Measurements from ENCODE around the gene PITX2. TPM values are rescaled to one million over a fixed set of nuclear protein-coding genes. Genes with fewer than 3 reads are reported as not detected.

PITX2 gene
- total RNA-seq = 0.30 TPM in 1 of 2 replicates, not detected in the other

- peak; percentile 55 for DNase-seq (ENCODE audit: low read depth)
Observed at GRCh38 chr4:110622841-110623717, at the start of gene PITX2. Gene PITX2 (minus strand): TSS chr4:110623077. CDS start chr4:110622460, 617 bp downstream.

- no peak for DNase-seq (ENCODE audit: low read depth)
Observed at GRCh38 chr4:110671679-110672078, 48.8 kb upstream of the PITX2 start.

GRCh38 chr4:110669663-110670062, 46.8 kb upstream of the PITX2 start:
- DNase-seq (ENCODE audit: low read depth) = no peak

GRCh38 chr4:110668463-110669235, 45.8 kb upstream of the PITX2 start:
- DNase-seq (ENCODE audit: low read depth) = no peak

- DNase-seq (ENCODE audit: low read depth) = no peak
Observed at GRCh38 chr4:110667670-110668069, 44.8 kb upstream of the PITX2 start.

GRCh38 chr4:110666030-110666429, 43.2 kb upstream of the PITX2 start:
- DNase-seq (ENCODE audit: low read depth) = no peak

- DNase-seq (ENCODE audit: low read depth) = peak; percentile 58
Observed at GRCh38 chr4:110663738-110664444, 41.0 kb upstream of the PITX2 start.

- no peak for DNase-seq (ENCODE audit: low read depth)
Observed at GRCh38 chr4:110663206-110663605, 40.3 kb upstream of the PITX2 start.

GRCh38 chr4:110660755-110661154, 37.9 kb upstream of the PITX2 start:
- no peak for DNase-seq (ENCODE audit: low read depth)

- no peak for DNase-seq (ENCODE audit: low read depth)
Observed at GRCh38 chr4:110654254-110654635, 31.4 kb upstream of the PITX2 start.

- no peak for DNase-seq (ENCODE audit: low read depth)
Observed at GRCh38 chr4:110653321-110654253, 30.7 kb upstream of the PITX2 start.

- no peak for DNase-seq (ENCODE audit: low read depth)
Observed at GRCh38 chr4:110644008-110644407, 21.1 kb upstream of the PITX2 start.

GRCh38 chr4:110643096-110643495, 20.2 kb upstream of the PITX2 start:
- no peak for DNase-seq (ENCODE audit: low read depth)

GRCh38 chr4:110641218-110641617, 18.3 kb upstream of the PITX2 start:
- no peak for DNase-seq (ENCODE audit: low read depth)

- no peak for DNase-seq (ENCODE audit: low read depth)
Observed at GRCh38 chr4:110640576-110640975, 17.7 kb upstream of the PITX2 start.

GRCh38 chr4:110639207-110640090, 16.6 kb upstream of the PITX2 start:
- no peak for DNase-seq (ENCODE audit: low read depth)

- DNase-seq (ENCODE audit: low read depth) = no peak
Observed at GRCh38 chr4:110638089-110638746, 15.3 kb upstream of the PITX2 start.

- DNase-seq (ENCODE audit: low read depth) = no peak
Observed at GRCh38 chr4:110637408-110638088, 14.7 kb upstream of the PITX2 start.
